COR-L47 (cell line): ENCODE measurements around the gene DKK3.
A peak's percentile ranks its signal among the peaks of the same experiment; 100 is the strongest.

Source experiments
- DNase-seq: peaks from one replicate; lab custom pipeline; 2025; lab: John Stamatoyannopoulos, UW

The DKK3 gene

GRCh38 chr11:12003815-12004214, 4.6 kb downstream of the DKK3 start:
- DNase-seq: no peak

- no peak for DNase-seq
Measured at GRCh38 chr11:12003336-12003735, 5.1 kb downstream of the DKK3 start.

- DNase-seq: peak; percentile 43
Measured at GRCh38 chr11:12001186-12001585, 7.2 kb downstream of the DKK3 start.

GRCh38 chr11:11998091-11998781, 10.2 kb downstream of the DKK3 start:
- DNase-seq: no peak

- DNase-seq: no peak
Measured at GRCh38 chr11:11997049-11997322, 11.4 kb downstream of the DKK3 start.

- DNase-seq: no peak
Measured at GRCh38 chr11:11996321-11997048, 11.9 kb downstream of the DKK3 start.

GRCh38 chr11:11995601-11996000, 12.8 kb downstream of the DKK3 start:
- DNase-seq: no peak

- DNase-seq: no peak
Measured at GRCh38 chr11:11993839-11994238, 14.6 kb downstream of the DKK3 start.

GRCh38 chr11:11992257-11993212, 15.9 kb downstream of the DKK3 start:
- no peak for DNase-seq

GRCh38 chr11:11989774-11990744, 18.4 kb downstream of the DKK3 start:
- DNase-seq: no peak

GRCh38 chr11:11988681-11989261, 19.7 kb downstream of the DKK3 start:
- DNase-seq: no peak

GRCh38 chr11:11988099-11988651, 20.3 kb downstream of the DKK3 start:
- DNase-seq: no peak

- DNase-seq: no peak
Measured at GRCh38 chr11:11987503-11988022, 20.9 kb downstream of the DKK3 start.

- no peak for DNase-seq
Measured at GRCh38 chr11:11985954-11986949, 22.2 kb downstream of the DKK3 start.

- DNase-seq: no peak
Measured at GRCh38 chr11:11985016-11985715, 23.3 kb downstream of the DKK3 start.

GRCh38 chr11:11984563-11984962, 23.9 kb downstream of the DKK3 start:
- no peak for DNase-seq

- no peak for DNase-seq
Measured at GRCh38 chr11:11983427-11983826, 25.0 kb downstream of the DKK3 start.

GRCh38 chr11:11982975-11983374, 25.5 kb downstream of the DKK3 start:
- no peak for DNase-seq

GRCh38 chr11:11982461-11982860, 26.0 kb downstream of the DKK3 start:
- DNase-seq: no peak
